ENCODE data around the gene CDSN. TPM values are rescaled to one million over a fixed set of nuclear protein-coding genes. Genes with fewer than 3 reads are reported as not detected.

Gene CDSN
- total and polyA plus RNA-seq, 2 donors (not counting 1 experiment from before 2014, with no cell fraction given) = not detected

DNA sequence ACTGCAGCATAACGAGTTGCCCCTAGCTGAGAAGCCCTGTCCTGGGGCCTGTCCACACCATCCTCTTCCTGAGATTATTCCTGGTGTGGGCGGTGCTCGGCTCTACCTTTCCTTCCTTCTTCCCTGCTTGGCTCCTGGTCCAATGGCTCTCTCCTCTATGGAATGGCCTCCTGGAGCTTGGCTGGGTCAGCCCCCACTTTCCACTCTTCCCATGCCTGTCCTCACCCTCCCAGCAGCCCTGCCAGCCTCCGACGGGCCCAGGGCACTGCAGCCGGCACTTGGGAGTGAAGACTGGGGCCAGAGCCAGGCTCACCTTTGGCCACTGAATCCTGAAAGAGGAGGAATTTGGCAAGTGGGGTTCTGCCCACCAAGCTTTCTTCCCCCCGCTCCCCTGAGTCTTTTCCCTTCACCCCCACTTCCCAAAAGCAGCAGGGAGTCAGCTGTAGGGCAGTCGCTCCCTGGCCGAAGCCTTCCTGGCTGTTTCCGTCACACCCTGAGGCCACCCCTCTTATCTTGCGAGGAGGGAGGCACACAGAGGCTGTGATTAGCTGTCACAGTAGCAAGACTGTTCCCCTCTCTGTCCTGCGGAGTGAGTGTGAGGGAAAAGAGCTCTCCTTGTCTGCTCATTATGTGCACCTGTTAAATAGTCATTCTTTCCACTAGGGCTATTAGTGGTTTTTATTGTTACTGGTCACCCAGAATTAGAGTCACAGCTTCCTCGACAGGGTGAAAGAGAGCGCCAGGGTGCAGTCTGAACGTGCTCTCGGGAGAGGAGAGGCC lies 6.3 kb upstream of the CDSN start:
- Mint-ChIP-seq H3K27ac (no peak overlapping the region), H3K27me3 (peaks cover 24% of the 10 kb centered on the region), H3K4me1 (peaks cover 4% of the 10 kb centered on the region), H3K4me3 (no peak overlapping the region), H3K9me3 (ENCODE audit: insufficient read depth) (no peaks in the 10 kb centered on the region)
- 88% methylated on average over 14 of the region's 16 CpGs for WGBS (ENCODE audit: insufficient coverage)
- intact Hi-C loops (cut with micrococcal nuclease) = no loop called here
- Histone ChIP-seq H3K4me3 (ENCODE audit: control extremely low read depth in 1 of 5, extremely low read depth in 1 of 5, insufficient read depth in 1 of 5, low read depth in 2 of 5, low read length in 4 of 5) (no peak overlapping the region), H3K36me3 (replicated peaks in 1 of 2; ENCODE audit: control extremely low read depth in 1 of 2, control insufficient read depth in 1 of 2, extremely low read depth in 1 of 2, insufficient read depth in 2 of 2, low read length in 1 of 2) (no peaks in the 10 kb centered on the region), H3K79me2 (ENCODE audit: control insufficient read depth, insufficient read depth, low read length) (no peaks in the 10 kb centered on the region), H3K4me1 (ENCODE audit: control insufficient read depth in 2 of 2, insufficient read depth in 2 of 2, low read length in 2 of 2) (peaks cover 0 to 3% of the 10 kb centered on the region in 2 donors), H3K9ac (ENCODE audit: low read length) (no peak overlapping the region), H3K9me3 (ENCODE audit: control extremely low read depth in 1 of 3, control insufficient read depth in 2 of 3, insufficient read depth in 1 of 3, low read length in 2 of 3) (no peaks in the 10 kb centered on the region), H3K27me3 (replicated peaks in 1 of 4; ENCODE audit: control extremely low read depth in 1 of 4, control insufficient read depth in 3 of 4, insufficient read depth in 4 of 4, low read length in 3 of 4) (peaks cover 0 to 7% (median 2%) of the 10 kb centered on the region in 4 experiments), H2AFZ (ENCODE audit: insufficient read depth, low read depth, low read length, poor library complexity, severe bottlenecking) (no peak overlapping the region), H3K27ac (ENCODE audit: low read length in 2 of 2) (no peak overlapping the region), H3K4me2 (replicated peaks; ENCODE audit: low read depth, low read length, poor library complexity, severe bottlenecking) (no peak overlapping the region), H4K20me1 (ENCODE audit: control insufficient read depth, insufficient read depth, low read length, poor library complexity, severe bottlenecking) (no peaks in the 10 kb centered on the region)
- POLR2A ChIA-PET = interaction anchor here (0.6 kb wide), 1 partner anchor 258 kb away, joined by 3 read pairs; no protein-coding TSS in a partner anchor
- TF ChIP-seq CTCF (IDR thresholded peaks at IDR 0.05) = no peak
- TF ChIP-seq EZH2 (IDR thresholded peaks at IDR 0.05; ENCODE audit: borderline replicate concordance, insufficient read depth, low read depth, low read length, poor library complexity, severe bottlenecking) = no peak
- CTCF ChIA-PET = interaction anchor here (1.0 to 2.2 kb wide), 12 partner anchors 10 to 316 kb away, joined by 3 to 9 read pairs (median 4); partner anchors contain the start of genes C6orf15 and VARS2
- ATAC-seq (ENCODE audit: low read depth) = no peak
- no peak for DNase-seq
